A673 (cell line): Measurements from ENCODE around the gene ITPRIPL2. TPM values are rescaled to one million over a fixed set of nuclear protein-coding genes. Genes with fewer than 3 reads are reported as not detected.

Experiments used
- BruUV-seq: library from RNA; stranded (reverse); fragments of 400-500 nt; replicated peaks from 2 replicates; lab custom pipeline; 2021; lab: Mats Ljungman, UMichigan
- CTCF ChIA-PET: fragments of 300-600 bp; sonication (Branson Sonifier 250); formaldehyde crosslinking; loops from one replicate; lab custom pipeline; 2022; ENCODE audit warnings: antibody characterized with exemption; lab: Charles Lee
- POLR2A ChIA-PET: fragments of 300-600 bp; sonication (Branson Sonifier 250); formaldehyde crosslinking; loops from one replicate; lab custom pipeline; 2022; ENCODE audit warnings: antibody characterized with exemption; ENCODE audit not compliant: low non-redundant PET; lab: Charles Lee
- DNase-seq: peaks from one replicate; pipeline ENCODE4 v3.0.0-alpha.2; 2015; ENCODE audit warnings: low spot score
- H3K27ac ChIP-seq: fragments of 200-600 bp; sonication (generic); 2 replicates; pipeline ENCODE4 v1.5.1; 2016; ENCODE audit warnings: mixed run types, low read depth, mild to moderate bottlenecking, mixed read lengths, antibody characterized with exemption, low read length; ENCODE audit not compliant: poor library complexity, severe bottlenecking
- H3K27me3 ChIP-seq: fragments of 200-600 bp; sonication (generic); replicated peaks from 2 replicates; pipeline ENCODE4 v1.6.1; 2017; ENCODE audit warnings: mixed run types, low read depth, mild to moderate bottlenecking, mixed read lengths, antibody characterized with exemption, low read length; ENCODE audit not compliant: insufficient read depth, poor library complexity
- H3K36me3 ChIP-seq: fragments of 200-600 bp; sonication (generic); 2 replicates; pipeline ENCODE4 v1.6.1; 2016; ENCODE audit warnings: mixed run types, mild to moderate bottlenecking, mixed read lengths, antibody characterized with exemption, low read length; ENCODE audit not compliant: insufficient read depth, poor library complexity, severe bottlenecking
- H3K4me1 ChIP-seq: fragments of 200-600 bp; sonication (generic); 2 replicates; pipeline ENCODE4 v1.6.1; 2017; ENCODE audit warnings: mixed run types, mild to moderate bottlenecking, mixed read lengths, antibody characterized with exemption, low read length; ENCODE audit not compliant: insufficient read depth, poor library complexity, severe bottlenecking
- H3K4me3 ChIP-seq: fragments of 200-600 bp; sonication (generic); 2 replicates; pipeline ENCODE4 v1.5.1; 2016; ENCODE audit warnings: low read depth, mixed run types, mild to moderate bottlenecking, mixed read lengths, low read length; ENCODE audit not compliant: poor library complexity, severe bottlenecking
- H3K9me3 ChIP-seq: fragments of 200-600 bp; sonication (generic); 2 replicates; pipeline ENCODE4 v1.6.1; 2016; ENCODE audit warnings: mixed run types, low read depth, mild to moderate bottlenecking, mixed read lengths, antibody characterized with exemption, low read length; ENCODE audit not compliant: poor library complexity, severe bottlenecking
- CTCF ChIP-seq: fragments of 300-800, 200-600 bp; sonication (generic); conservative IDR thresholded peaks from 2 replicates; pipeline ENCODE4 v1.5.1; 2017; ENCODE audit warnings: low read depth, mild to moderate bottlenecking, antibody characterized with exemption, low read length, moderate library complexity, mixed read lengths
- EZH2 ChIP-seq: fragments of 200-600 bp; sonication (generic); IDR thresholded peaks from 2 replicates; pipeline ENCODE4 v1.6.1; 2017; ENCODE audit warnings: borderline replicate concordance, low read depth, mild to moderate bottlenecking, mixed read lengths, antibody characterized with exemption, low read length; ENCODE audit not compliant: poor library complexity, severe bottlenecking
- intact Hi-C: fragments of 100-400 bp; cut with micrococcal nuclease; formaldehyde crosslinking; loops from one replicate; pipeline ENCODE4 v1.10.0; 2022; ENCODE audit not compliant: unreplicated experiment
- total RNA-seq: library from RNA; stranded (reverse); gene quantifications from 2 replicates; pipeline ENCODE4 v1.2.3, GENCODE V29; 2021

Gene ITPRIPL2
- total RNA-seq, 1 experiment from 2014 or later: 20.2 TPM

- H3K4me3 ChIP-seq: no peak overlapping the region
- intact Hi-C loops: no loop called here
- ChIA-PET POLR2A (no interaction called here), CTCF (no interaction called here)
- H3K27me3 ChIP-seq: no peaks in the 10 kb centered on the region
- no peak overlapping the region for H3K27ac ChIP-seq
- no peaks in the 10 kb centered on the region for H3K9me3 ChIP-seq
- no peak for DNase-seq
- no peak for TF ChIP-seq EZH2
- TF ChIP-seq CTCF: no peak
- BruUV-seq: no TSS peak
- H3K4me1 ChIP-seq: peaks cover 3% of the 10 kb centered on the region
- no peaks in the 10 kb centered on the region for H3K36me3 ChIP-seq
These were observed 22.8 kb upstream of the ITPRIPL2 start for GRCh38 chr16:19090916-19091315.

GRCh38 chr16:19092653-19093410 lies 20.9 kb upstream of the ITPRIPL2 start:
- Histone ChIP-seq H3K4me1 (no peaks in the 10 kb centered on the region), H3K27me3 (no peaks in the 10 kb centered on the region), H3K4me3 (no peak overlapping the region), H3K27ac (no peak overlapping the region), H3K9me3 (no peaks in the 10 kb centered on the region), H3K36me3 (no peaks in the 10 kb centered on the region)
- no peak for DNase-seq
- intact Hi-C loops: no loop called here
- TF ChIP-seq CTCF (no peak), EZH2 (no peak)
- ChIA-PET CTCF (no interaction called here), POLR2A (no interaction called here)
- BruUV-seq: no TSS peak

GRCh38 chr16:19093631-19094541 lies 19.9 kb upstream of the ITPRIPL2 start:
- no peaks in the 10 kb centered on the region for H3K9me3 ChIP-seq
- no peak overlapping the region for H3K27ac ChIP-seq
- TF ChIP-seq CTCF (no peak), EZH2 (no peak)
- ChIA-PET CTCF (interaction anchor here (0.6 kb wide), 1 partner anchor 195 kb away, joined by 3 read pairs; no protein-coding TSS in a partner anchor), POLR2A (interaction anchor here (0.7 kb wide), 1 partner anchor 370 kb away, joined by 10 read pairs; no protein-coding TSS in a partner anchor)
- no peaks in the 10 kb centered on the region for H3K36me3 ChIP-seq
- no peaks in the 10 kb centered on the region for H3K4me1 ChIP-seq
- intact Hi-C loops: no loop called here
- BruUV-seq: no TSS peak
- no peaks in the 10 kb centered on the region for H3K27me3 ChIP-seq
- DNase-seq: no peak
- H3K4me3 ChIP-seq: no peak overlapping the region
